Femur (tissue), 1 donor: Measurements from ENCODE around the gene C19orf44.
"Not testable (repeated sequence)": the region's sequence is repeated elsewhere in the genome, so short reads cannot be mapped to it uniquely, and the experiment has no call there.

Experiments
- DNase-seq: peaks from one replicate; pipeline ENCODE4 v3.0.0-alpha.2; 2017

Gene C19orf44

GRCh38 chr19:16495982-16496612, at the start of gene C19orf44, which contains the start of gene CALR3:
Gene C19orf44 (plus strand): TSS chr19:16496394. CDS start chr19:16500793, 4,399 bp downstream.
Gene CALR3 (minus strand): TSS chr19:16496167. CDS start chr19:16496129, 38 bp downstream.
- DNase-seq: peak; percentile 99

GRCh38 chr19:16446724-16447368, 49.3 kb upstream of the C19orf44 start:
- peak; percentile 82 for DNase-seq

GRCh38 chr19:16448872-16449271, 47.3 kb upstream of the C19orf44 start:
- not testable (repeated sequence) for DNase-seq

- no peak for DNase-seq
These were observed 46.7 kb upstream of the C19orf44 start for GRCh38 chr19:16449330-16449961.

- DNase-seq: no peak
These were observed 43.9 kb upstream of the C19orf44 start for GRCh38 chr19:16452325-16452724.

- no peak for DNase-seq
These were observed 41.8 kb upstream of the C19orf44 start for GRCh38 chr19:16454351-16454918.

- no peak for DNase-seq
These were observed 40.7 kb upstream of the C19orf44 start for GRCh38 chr19:16455489-16455888.

GRCh38 chr19:16456652-16457194, 39.5 kb upstream of the C19orf44 start:
- no peak for DNase-seq

GRCh38 chr19:16457195-16457953, 38.8 kb upstream of the C19orf44 start:
- peak; percentile 71 for DNase-seq

- DNase-seq: no peak
These were observed 38.3 kb upstream of the C19orf44 start for GRCh38 chr19:16457954-16458331.

GRCh38 chr19:16458391-16459341, 37.5 kb upstream of the C19orf44 start:
- no peak for DNase-seq

GRCh38 chr19:16459680-16460079, 36.5 kb upstream of the C19orf44 start:
- DNase-seq: no peak

GRCh38 chr19:16460454-16460853, 35.7 kb upstream of the C19orf44 start:
- no peak for DNase-seq

GRCh38 chr19:16461630-16462051, 34.6 kb upstream of the C19orf44 start:
- no peak for DNase-seq

- no peak for DNase-seq
These were observed 33.4 kb upstream of the C19orf44 start for GRCh38 chr19:16462757-16463250.

- no peak for DNase-seq
These were observed 32.7 kb upstream of the C19orf44 start for GRCh38 chr19:16463341-16463990.

GRCh38 chr19:16463991-16464575, 32.1 kb upstream of the C19orf44 start:
- DNase-seq: no peak

- DNase-seq: no peak
These were observed 31.0 kb upstream of the C19orf44 start for GRCh38 chr19:16465239-16465638.

GRCh38 chr19:16466802-16467427, 29.3 kb upstream of the C19orf44 start:
- not testable (repeated sequence) for DNase-seq

- DNase-seq: no peak
These were observed 28.6 kb upstream of the C19orf44 start for GRCh38 chr19:16467581-16467980.
